ENCODE results near the gene DAB1.

Gene DAB1

GRCh38 chr1:57064379-57065140 lies 359.3 kb downstream of the DAB1 start:
- no peak for DNase-seq (ENCODE audit: low spot score)
- no peak overlapping the region for H3K27ac ChIP-seq
- POLR2A ChIA-PET (ENCODE audit: low non-redundant PET): no interaction called here
- TF ChIP-seq, protein P1, sequence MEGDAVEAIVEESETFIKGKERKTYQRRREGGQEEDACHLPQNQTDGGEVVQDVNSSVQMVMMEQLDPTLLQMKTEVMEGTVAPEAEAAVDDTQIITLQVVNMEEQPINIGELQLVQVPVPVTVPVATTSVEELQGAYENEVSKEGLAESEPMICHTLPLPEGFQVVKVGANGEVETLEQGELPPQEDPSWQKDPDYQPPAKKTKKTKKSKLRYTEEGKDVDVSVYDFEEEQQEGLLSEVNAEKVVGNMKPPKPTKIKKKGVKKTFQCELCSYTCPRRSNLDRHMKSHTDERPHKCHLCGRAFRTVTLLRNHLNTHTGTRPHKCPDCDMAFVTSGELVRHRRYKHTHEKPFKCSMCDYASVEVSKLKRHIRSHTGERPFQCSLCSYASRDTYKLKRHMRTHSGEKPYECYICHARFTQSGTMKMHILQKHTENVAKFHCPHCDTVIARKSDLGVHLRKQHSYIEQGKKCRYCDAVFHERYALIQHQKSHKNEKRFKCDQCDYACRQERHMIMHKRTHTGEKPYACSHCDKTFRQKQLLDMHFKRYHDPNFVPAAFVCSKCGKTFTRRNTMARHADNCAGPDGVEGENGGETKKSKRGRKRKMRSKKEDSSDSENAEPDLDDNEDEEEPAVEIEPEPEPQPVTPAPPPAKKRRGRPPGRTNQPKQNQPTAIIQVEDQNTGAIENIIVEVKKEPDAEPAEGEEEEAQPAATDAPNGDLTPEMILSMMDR (conservative IDR thresholded peaks at IDR 0.05; ENCODE audit: low read depth): no peak
- CTCF ChIA-PET: interaction anchor here (0.6 to 0.7 kb wide), 2 partner anchors 135 to 304 kb away, joined by 3 to 4 read pairs; no protein-coding TSS in a partner anchor

DNA sequence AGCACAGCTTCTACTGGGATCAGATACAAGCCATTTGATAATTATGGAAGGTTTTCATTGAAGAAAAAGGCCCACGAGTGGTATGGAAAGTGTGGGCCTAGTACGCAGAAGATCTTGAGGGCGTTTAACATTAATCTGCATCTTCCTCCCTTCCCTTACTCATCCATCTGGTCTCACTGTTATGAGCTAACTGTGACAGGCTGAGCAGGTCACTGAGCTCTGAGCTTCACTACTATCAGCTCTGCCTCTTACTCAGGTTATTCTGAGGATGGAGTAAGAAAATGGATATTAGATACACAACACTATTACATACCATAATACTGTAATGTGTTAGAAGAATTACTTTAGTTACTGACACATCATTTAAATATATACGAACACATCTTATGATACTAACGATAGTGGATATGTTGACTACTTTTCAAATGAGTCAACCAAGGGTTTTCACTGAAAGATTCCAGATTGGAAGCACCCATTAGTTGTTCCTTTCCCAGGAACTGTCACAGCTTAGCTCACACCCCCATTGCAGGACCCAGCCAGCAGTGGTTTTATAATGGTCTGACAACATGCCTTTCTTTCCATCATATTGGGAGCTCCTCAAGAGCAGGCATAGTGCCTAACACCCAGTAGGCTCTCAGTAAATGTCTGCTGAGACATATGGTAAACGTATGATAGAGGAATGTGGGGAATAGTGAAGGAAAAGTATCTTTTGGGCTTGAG lies 360.3 kb downstream of the DAB1 start:
- DNase-seq (ENCODE audit: low spot score): no peak
- POLR2A ChIA-PET (ENCODE audit: low non-redundant PET): no interaction called here
- TF ChIP-seq, protein P1 (conservative IDR thresholded peaks at IDR 0.05; ENCODE audit: low read depth): no peak
- CTCF ChIA-PET: interaction anchor here (0.7 kb wide), 1 partner anchor 303 kb away, joined by 4 read pairs; no protein-coding TSS in a partner anchor
- no peak overlapping the region for H3K27ac ChIP-seq

- CTCF ChIA-PET: interaction anchor here (0.6 kb wide), 1 partner anchor 165 kb away, joined by 3 read pairs; no protein-coding TSS in a partner anchor
- no peak for DNase-seq (ENCODE audit: low spot score)
- POLR2A ChIA-PET (ENCODE audit: low non-redundant PET): no interaction called here
- TF ChIP-seq, protein P1 (conservative IDR thresholded peaks at IDR 0.05; ENCODE audit: low read depth): no peak
- H3K27ac ChIP-seq: no peak overlapping the region
Observed at GRCh38 chr1:57061369-57061768, 362.5 kb downstream of the DAB1 start.

GRCh38 chr1:57060451-57060850 lies 363.4 kb downstream of the DAB1 start:
- CTCF ChIA-PET: no interaction called here
- no peak for DNase-seq (ENCODE audit: low spot score)
- POLR2A ChIA-PET (ENCODE audit: low non-redundant PET): no interaction called here
- no peak overlapping the region for H3K27ac ChIP-seq
- TF ChIP-seq, protein P1 (conservative IDR thresholded peaks at IDR 0.05; ENCODE audit: low read depth): no peak

DNA sequence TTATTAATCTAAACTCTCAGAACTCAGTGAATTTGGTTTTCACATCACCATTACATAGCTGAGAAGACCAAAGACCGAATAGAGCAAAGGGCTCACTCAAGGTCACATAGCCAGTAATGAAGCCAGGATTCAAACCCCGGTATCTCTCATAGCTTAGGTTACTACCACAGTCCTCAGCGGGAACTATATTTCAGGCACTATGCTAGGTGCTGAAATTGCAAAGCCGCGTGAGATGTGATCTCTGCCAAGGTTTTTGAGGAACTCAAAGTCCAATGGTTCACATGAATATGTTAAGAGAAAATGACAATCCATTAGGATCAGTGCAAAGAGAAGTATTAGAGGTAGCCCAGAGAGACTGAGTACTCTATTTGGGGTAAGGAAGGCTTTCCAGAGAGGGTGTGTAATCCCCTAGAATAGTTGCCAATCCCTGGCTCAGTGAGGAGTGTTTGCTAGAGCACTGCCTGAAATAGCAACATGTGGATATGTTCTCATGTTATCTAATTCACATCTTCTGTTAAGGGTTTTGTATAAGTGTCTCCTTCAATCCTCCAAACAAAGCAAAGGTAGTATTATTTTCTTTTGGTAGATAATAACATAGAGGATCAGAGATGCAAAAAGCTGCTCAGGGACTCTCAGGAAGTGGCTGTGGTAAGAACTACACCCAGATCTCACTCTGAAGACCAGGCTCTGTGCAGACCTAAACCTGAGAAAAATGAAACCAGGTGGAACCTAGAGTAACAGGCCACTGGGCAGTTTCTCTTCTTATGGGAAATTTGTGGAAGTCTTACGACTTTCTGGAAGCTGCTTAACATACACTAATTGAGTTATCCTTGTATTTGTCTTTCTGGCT lies 365.0 kb downstream of the DAB1 start:
- no peak for DNase-seq (ENCODE audit: low spot score)
- no peak overlapping the region for H3K27ac ChIP-seq
- ChIA-PET POLR2A (ENCODE audit: low non-redundant PET) (no interaction called here), CTCF (no interaction called here)
- TF ChIP-seq, protein P1 (conservative IDR thresholded peaks at IDR 0.05; ENCODE audit: low read depth): no peak

DNA sequence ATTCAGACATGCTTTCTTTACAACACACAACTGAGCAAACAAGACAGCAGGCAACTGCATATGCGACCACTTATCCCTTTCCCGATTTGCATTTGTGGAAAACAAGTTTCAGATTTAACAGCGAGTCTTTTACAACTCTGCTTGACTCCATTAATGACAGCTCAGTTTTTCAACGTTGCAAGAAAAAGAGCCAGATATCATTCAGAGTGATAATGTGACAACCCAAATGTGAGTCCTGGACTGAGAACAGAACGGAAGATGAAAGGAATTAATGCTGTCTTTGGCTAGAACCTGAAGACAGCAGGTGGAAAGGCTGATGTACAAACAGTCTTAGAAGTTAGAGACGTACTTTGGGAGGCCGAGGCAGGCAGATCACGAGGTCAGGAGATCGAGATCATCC lies 375.0 kb downstream of the DAB1 start:
- ChIA-PET CTCF (no interaction called here), POLR2A (ENCODE audit: low non-redundant PET) (no interaction called here)
- no peak for DNase-seq (ENCODE audit: low spot score)
- TF ChIP-seq, protein P1 (conservative IDR thresholded peaks at IDR 0.05; ENCODE audit: low read depth): no peak
- H3K27ac ChIP-seq: no peak overlapping the region
